NCI-H460 (cell line): ENCODE measurements around the gene TMEM135. TPM values are rescaled to one million over a fixed set of nuclear protein-coding genes. Genes with fewer than 3 reads are reported as not detected.
A peak's percentile ranks its signal among the peaks of the same experiment; 100 is the strongest.
"Not testable (repeated sequence)": the region's sequence is repeated elsewhere in the genome, so short reads cannot be mapped to it uniquely, and the experiment has no call there.

Experiments used
- DNase-seq: peaks from one replicate; pipeline ENCODE4 v3.0.0-alpha.2; 2016; ENCODE audit warnings: low read depth; ENCODE audit errors: extremely low read depth
- total RNA-seq: library from RNA; depleted of rRNA; stranded (reverse); fragments of >200 nt; shearing (Covaris generic); gene quantifications from 2 replicates; pipeline ENCODE4 v1.2.3, GENCODE V29; 2014

TMEM135 gene
- total RNA-seq, 1 experiment from 2014 or later, result 20.8 TPM

GRCh38 chr11:87072787-87073186, 35.1 kb downstream of the TMEM135 start:
- DNase-seq, result no peak

- no peak for DNase-seq
These were observed 38.6 kb downstream of the TMEM135 start for GRCh38 chr11:87076260-87076783.

- no peak for DNase-seq
These were observed 39.2 kb downstream of the TMEM135 start for GRCh38 chr11:87076874-87077429.

- DNase-seq, result no peak
These were observed 43.6 kb downstream of the TMEM135 start for GRCh38 chr11:87081358-87081757.

- DNase-seq, result no peak
These were observed 44.9 kb downstream of the TMEM135 start for GRCh38 chr11:87082590-87082989.

- DNase-seq, result no peak
These were observed 45.3 kb downstream of the TMEM135 start for GRCh38 chr11:87083029-87083428.

GRCh38 chr11:87092159-87092558, 54.4 kb downstream of the TMEM135 start:
- no peak for DNase-seq

GRCh38 chr11:87092567-87092966, 54.8 kb downstream of the TMEM135 start:
- no peak for DNase-seq

- peak; percentile 38 for DNase-seq
These were observed 59.8 kb downstream of the TMEM135 start for GRCh38 chr11:87097582-87097981.

GRCh38 chr11:87101956-87102580, 64.3 kb downstream of the TMEM135 start:
- no peak for DNase-seq

- not testable (repeated sequence) for DNase-seq
These were observed 68.1 kb downstream of the TMEM135 start for GRCh38 chr11:87105826-87106225.

- not testable (repeated sequence) for DNase-seq
These were observed 69.6 kb downstream of the TMEM135 start for GRCh38 chr11:87107379-87107778.

GRCh38 chr11:87110443-87111131, 72.9 kb downstream of the TMEM135 start:
- DNase-seq, result no peak

GRCh38 chr11:87114093-87114492, 76.4 kb downstream of the TMEM135 start:
- no peak for DNase-seq

GRCh38 chr11:87116185-87116584, 78.5 kb downstream of the TMEM135 start:
- DNase-seq, result no peak

GRCh38 chr11:87120937-87121336, 83.2 kb downstream of the TMEM135 start:
- DNase-seq, result no peak

- no peak for DNase-seq
These were observed 85.1 kb downstream of the TMEM135 start for GRCh38 chr11:87122852-87123251.

- DNase-seq, result peak; percentile 1
These were observed 87.5 kb downstream of the TMEM135 start for GRCh38 chr11:87125257-87125656.

- DNase-seq, result no peak
These were observed 89.4 kb downstream of the TMEM135 start for GRCh38 chr11:87127101-87127500.

GRCh38 chr11:87128372-87128771, 90.6 kb downstream of the TMEM135 start:
- DNase-seq, result no peak

GRCh38 chr11:87134524-87135106, 96.9 kb downstream of the TMEM135 start:
- DNase-seq, result no peak
